GM18505 (cell line): ENCODE data around the gene PLD2.
"Not testable (repeated sequence)": the region's sequence is repeated elsewhere in the genome, so short reads cannot be mapped to it uniquely, and the experiment has no call there.

Experiments
- ATAC-seq: cut with Tn5 transposase; IDR thresholded peaks from one replicate; pipeline ENCODE4 v1.9.1; 2021; ENCODE audit not compliant: unreplicated experiment
- POLR2A ChIP-seq: IDR thresholded peaks from 4 replicates; pipeline ENCODE4 v1.6.1; 2011; ENCODE audit warnings: borderline replicate concordance; ENCODE audit not compliant: insufficient read depth, insufficient read length; ENCODE audit errors: extremely low read depth

PLD2 gene

GRCh38 chr17:4862720-4863119 lies 55.8 kb downstream of the PLD2 start:
- no peak for TF ChIP-seq POLR2A
- ATAC-seq: no peak

GRCh38 chr17:4863321-4863720 lies 56.4 kb downstream of the PLD2 start:
- ATAC-seq: no peak
- no peak for TF ChIP-seq POLR2A

GRCh38 chr17:4867535-4867934 lies 60.6 kb downstream of the PLD2 start:
- not testable (repeated sequence) for ATAC-seq

- not testable (repeated sequence) for ATAC-seq
Observed at GRCh38 chr17:4869058-4869998, 62.4 kb downstream of the PLD2 start.

GRCh38 chr17:4870855-4871254 lies 63.9 kb downstream of the PLD2 start:
- TF ChIP-seq POLR2A: no peak
- ATAC-seq: no peak

GRCh38 chr17:4872786-4873185 lies 65.8 kb downstream of the PLD2 start:
- no peak for TF ChIP-seq POLR2A
- no peak for ATAC-seq
